GM18951 (cell line): Measurements from ENCODE around the gene PTMS.

ENCODE experiments used
- POLR2A ChIP-seq: IDR thresholded peaks from 4 replicates; pipeline ENCODE4 v1.6.1; 2011; ENCODE audit warnings: mild to moderate bottlenecking; ENCODE audit not compliant: insufficient read length, insufficient read depth; ENCODE audit errors: extremely low read depth
- in situ Hi-C: fragments of 300-500 bp; cut with MboI; formaldehyde crosslinking; loops from one replicate; pipeline ENCODE4 v1.12.0; 2022; ENCODE audit warnings: low sequenced_read_pairs, mixed read lengths, inconsistent platforms; ENCODE audit not compliant: unreplicated experiment

PTMS gene

GRCh38 chr12:6782850-6783566 lies 16.8 kb downstream of the PTMS start:
- in situ Hi-C loops: no loop called here
- no peak for TF ChIP-seq POLR2A

GRCh38 chr12:6783828-6784227 lies 17.7 kb downstream of the PTMS start:
- in situ Hi-C loops: no loop called here

GRCh38 chr12:6784296-6784695 lies 18.1 kb downstream of the PTMS start:
- TF ChIP-seq POLR2A: no peak

More at GRCh38 chr12:6783828-6784227, 17.7 kb downstream of the PTMS start:
- no peak for TF ChIP-seq POLR2A

GRCh38 chr12:6784761-6785160 lies 18.6 kb downstream of the PTMS start:
- TF ChIP-seq POLR2A: no peak
- in situ Hi-C loops: no loop called here

More at GRCh38 chr12:6784296-6784695, 18.1 kb downstream of the PTMS start:
- in situ Hi-C loops: no loop called here

- in situ Hi-C loops: no loop called here
- no peak for TF ChIP-seq POLR2A
Observed at GRCh38 chr12:6786416-6787094, 20.4 kb downstream of the PTMS start.

- no peak for TF ChIP-seq POLR2A
Observed at GRCh38 chr12:6787309-6787708, 21.1 kb downstream of the PTMS start.

GRCh38 chr12:6788972-6789924 lies 23.1 kb downstream of the PTMS start, which contains the start of gene CD4:
Gene CD4 (plus strand): TSS chr12:6789528. CDS start chr12:6800139, 10,611 bp downstream.
- no peak for TF ChIP-seq POLR2A
- in situ Hi-C loops: no loop called here

More at GRCh38 chr12:6787309-6787708, 21.1 kb downstream of the PTMS start:
- in situ Hi-C loops: no loop called here

- no peak for TF ChIP-seq POLR2A
- in situ Hi-C loops: no loop called here
Observed at GRCh38 chr12:6790496-6791150, 24.5 kb downstream of the PTMS start.

GRCh38 chr12:6791931-6792520 lies 25.9 kb downstream of the PTMS start:
- TF ChIP-seq POLR2A: no peak
- in situ Hi-C loops: no loop called here

- TF ChIP-seq POLR2A: no peak
- in situ Hi-C loops: no loop called here
Observed at GRCh38 chr12:6792522-6793201, 26.5 kb downstream of the PTMS start.

- TF ChIP-seq POLR2A: no peak
- in situ Hi-C loops: no loop called here
Observed at GRCh38 chr12:6795088-6795487, 28.9 kb downstream of the PTMS start.

- in situ Hi-C loops: no loop called here
- TF ChIP-seq POLR2A: no peak
Observed at GRCh38 chr12:6796576-6796975, 30.4 kb downstream of the PTMS start.
